SK-N-SH treated with all-trans-retinoic acid at 6 μM for 48 hours (cell line): Measurements from ENCODE around the gene TMEM132D.

Experiments
- BACH2 ChIP-seq: fragments of 250-450 bp; sonication (Bioruptor Pico); IDR thresholded peaks from 2 replicates; pipeline ENCODE4 v1.9.0; 2021; ENCODE audit warnings: mild to moderate bottlenecking, borderline replicate concordance
- CSRNP3 ChIP-seq: fragments of 250-450 bp; sonication (Bioruptor Pico); IDR thresholded peaks from 2 replicates; pipeline ENCODE4 v1.5.1; 2021; ENCODE audit warnings: mild to moderate bottlenecking, moderate library complexity
- PPARA ChIP-seq: fragments of 250-450 bp; sonication (Bioruptor Pico); IDR thresholded peaks from 2 replicates; pipeline ENCODE4 v1.5.0; 2020; ENCODE audit warnings: mild to moderate bottlenecking, borderline replicate concordance
- RARB ChIP-seq: fragments of 250-450 bp; sonication (Bioruptor Pico); IDR thresholded peaks from 2 replicates; pipeline ENCODE4 v1.8.0; 2021; ENCODE audit warnings: mild to moderate bottlenecking, moderate library complexity
- TCF4 ChIP-seq: fragments of 250-450 bp; sonication (Bioruptor Pico); IDR thresholded peaks from 2 replicates; pipeline ENCODE4 v1.8.0; 2021; ENCODE audit warnings: mild to moderate bottlenecking, moderate library complexity, borderline replicate concordance
- ZC3H10 ChIP-seq: fragments of 250-450 bp; sonication (Bioruptor Pico); IDR thresholded peaks from 2 replicates; pipeline ENCODE4 v1.5.1; 2021; ENCODE audit warnings: mild to moderate bottlenecking, moderate library complexity
- ZFP30 ChIP-seq: fragments of 450-650 bp; formaldehyde crosslinking; IDR thresholded peaks from 2 replicates; pipeline ENCODE4 v1.5.0; 2022; ENCODE audit warnings: mild to moderate bottlenecking, moderate library complexity
- ZNF70 ChIP-seq: fragments of 450-650 bp; formaldehyde crosslinking; IDR thresholded peaks from 2 replicates; pipeline ENCODE4 v1.5.0; 2020; ENCODE audit warnings: mild to moderate bottlenecking, moderate library complexity
- ZNF8 ChIP-seq: fragments of 450-650 bp; formaldehyde crosslinking; IDR thresholded peaks from 2 replicates; pipeline ENCODE4 v1.5.0; 2020; ENCODE audit warnings: mild to moderate bottlenecking, moderate library complexity
- TF ChIP-seq, protein P1 (sequence below): fragments of 250-450 bp; sonication (Bioruptor Pico); IDR thresholded peaks from 2 replicates; pipeline ENCODE4 v1.5.1; 2020; ENCODE audit warnings: low read depth, mild to moderate bottlenecking, moderate library complexity

DNA sequence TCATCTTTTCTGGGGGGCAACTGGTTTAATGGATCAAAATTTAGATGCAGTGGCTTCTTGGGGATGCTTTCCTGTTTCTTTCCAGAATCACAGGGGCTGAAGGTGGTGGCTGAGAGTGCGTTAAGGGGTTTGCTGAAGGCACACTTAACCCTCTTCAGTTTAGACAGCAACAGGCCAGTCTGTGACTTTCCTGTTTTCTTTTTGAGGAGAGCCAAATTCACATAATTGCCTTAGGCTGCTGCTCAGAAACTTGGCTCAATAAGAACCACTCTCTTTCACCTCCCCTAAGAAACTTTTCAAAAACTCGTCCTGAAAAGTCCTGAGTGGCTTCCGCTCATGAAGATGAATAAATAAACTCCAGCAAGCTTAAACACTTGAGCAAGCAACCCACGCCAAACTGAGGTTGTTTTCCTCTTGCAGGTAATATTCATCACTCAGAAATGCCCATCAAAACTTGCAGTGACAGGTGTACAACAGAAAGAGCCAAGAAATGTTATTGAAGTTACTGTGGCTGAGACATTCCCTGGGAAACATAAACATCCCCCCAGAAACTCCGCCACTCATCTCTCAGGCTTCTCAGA is 510.4 kb downstream of the TMEM132D start:
- TF ChIP-seq, protein P1, sequence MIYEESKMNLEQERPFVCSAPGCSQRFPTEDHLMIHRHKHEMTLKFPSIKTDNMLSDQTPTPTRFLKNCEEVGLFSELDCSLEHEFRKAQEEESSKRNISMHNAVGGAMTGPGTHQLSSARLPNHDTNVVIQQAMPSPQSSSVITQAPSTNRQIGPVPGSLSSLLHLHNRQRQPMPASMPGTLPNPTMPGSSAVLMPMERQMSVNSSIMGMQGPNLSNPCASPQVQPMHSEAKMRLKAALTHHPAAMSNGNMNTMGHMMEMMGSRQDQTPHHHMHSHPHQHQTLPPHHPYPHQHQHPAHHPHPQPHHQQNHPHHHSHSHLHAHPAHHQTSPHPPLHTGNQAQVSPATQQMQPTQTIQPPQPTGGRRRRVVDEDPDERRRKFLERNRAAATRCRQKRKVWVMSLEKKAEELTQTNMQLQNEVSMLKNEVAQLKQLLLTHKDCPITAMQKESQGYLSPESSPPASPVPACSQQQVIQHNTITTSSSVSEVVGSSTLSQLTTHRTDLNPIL (CRISPR knock-in tag) = no peak
- TF ChIP-seq CSRNP3 (CRISPR knock-in tag) (no peak), TCF4 (CRISPR knock-in tag) (no peak), RARB (CRISPR knock-in tag) (no peak), ZC3H10 (no peak), ZNF70 (CRISPR knock-in tag) (no peak), PPARA (CRISPR knock-in tag) (no peak), BACH2 (CRISPR knock-in tag) (no peak), ZNF8 (no peak), ZFP30 (CRISPR knock-in tag) (no peak)
